Upper lobe of right lung (tissue), 1 donor: ENCODE measurements around the gene ALCAM. TPM values are rescaled to one million over a fixed set of nuclear protein-coding genes. Genes with fewer than 3 reads are reported as not detected.

Experiments used
- ATAC-seq: fragments of 200-7000 bp; cut with Tn5 transposase; one replicate; pipeline ENCODE4 v1.9.1; 2020; ENCODE audit warnings: mild to moderate bottlenecking, moderate library complexity
- DNase-seq: peaks from one replicate; pipeline ENCODE4 v3.0.0-alpha.2; 2020
- H3K27ac ChIP-seq: fragments of 200-600 bp; one replicate; pipeline ENCODE4 v1.8.0; 2022
- H3K27me3 ChIP-seq: fragments of 200-600 bp; one replicate; pipeline ENCODE4 v1.8.0; 2022; ENCODE audit warnings: mild to moderate bottlenecking
- H3K36me3 ChIP-seq: fragments of 200-600 bp; one replicate; pipeline ENCODE4 v1.8.0; 2022
- H3K4me1 ChIP-seq: fragments of 200-600 bp; one replicate; pipeline ENCODE4 v1.8.0; 2022
- H3K4me3 ChIP-seq: fragments of 200-600 bp; one replicate; pipeline ENCODE4 v1.8.0; 2022; ENCODE audit warnings: mild to moderate bottlenecking
- H3K9me3 ChIP-seq: fragments of 200-600 bp; one replicate; pipeline ENCODE4 v1.8.0; 2022
- CTCF ChIP-seq: fragments of 200-600 bp; IDR thresholded peaks from one replicate; pipeline ENCODE4 v1.8.0; 2022; ENCODE audit warnings: antibody characterized with exemption
- intact Hi-C: fragments of 100-400 bp; cut with DNase I; formaldehyde crosslinking; loops from one replicate; pipeline ENCODE4 v1.11.0; 2022
- total RNA-seq: library from RNA; stranded (reverse); fragmentation: NEBNext Ultra II Directional; extraction: Animal tissue kit (Norgen Biotek cat#: 25700); gene quantifications from one replicate; pipeline ENCODE4 v1.2.1, GENCODE V29; 2021
- donor health status: DM: no; HTN: yes; CAD: no; lungs with severe emphysema.

Gene ALCAM
- total RNA-seq, 1 donor from 2014 or later = 202 TPM

GRCh38 chr3:105364128-105364527 lies 2.6 kb upstream of the ALCAM start:
- Histone ChIP-seq H3K27me3 (no peaks in the 10 kb centered on the region), H3K4me1 (peaks cover 4% of the 10 kb centered on the region), H3K4me3 (no peak overlapping the region), H3K9me3 (no peaks in the 10 kb centered on the region), H3K36me3 (no peaks in the 10 kb centered on the region), H3K27ac (no peak overlapping the region)
- TF ChIP-seq CTCF = no peak
- intact Hi-C loops = no loop called here
- no peak for ATAC-seq
- no peak for DNase-seq

DNA sequence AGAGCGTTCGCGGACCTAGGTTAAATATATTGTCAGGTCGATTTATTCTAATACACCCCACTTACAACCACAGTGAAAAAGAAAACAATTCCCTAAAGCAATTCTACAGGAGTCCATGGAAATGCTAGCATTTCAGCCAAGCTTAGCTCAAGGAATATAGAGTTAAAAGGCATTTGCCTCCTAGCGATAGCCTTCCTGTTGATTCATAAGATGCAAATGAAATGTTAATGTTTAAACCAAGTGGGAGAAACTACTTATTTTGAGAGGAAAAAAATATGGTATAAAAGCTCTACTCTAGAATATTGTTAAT lies 1.7 kb upstream of the ALCAM start:
- ATAC-seq = no peak
- Histone ChIP-seq H3K27ac (no peak overlapping the region), H3K36me3 (no peaks in the 10 kb centered on the region), H3K4me1 (peaks cover 6% of the 10 kb centered on the region), H3K9me3 (no peaks in the 10 kb centered on the region), H3K4me3 (peak overlapping the region; percentile 59), H3K27me3 (no peaks in the 10 kb centered on the region)
- TF ChIP-seq CTCF = no peak
- DNase-seq = no peak
- intact Hi-C loops = no loop called here

GRCh38 chr3:105365391-105366325 lies 1.1 kb upstream of the ALCAM start:
- no peaks in the 10 kb centered on the region for H3K27me3 ChIP-seq
- no peaks in the 10 kb centered on the region for H3K9me3 ChIP-seq
- DNase-seq (peak; percentile 48), ATAC-seq (peak; percentile 2)
- TF ChIP-seq CTCF = no peak
- peak overlapping the region; percentile 59 for H3K4me3 ChIP-seq
- intact Hi-C loops = no loop called here
- peaks cover 8% of the 10 kb centered on the region for H3K4me1 ChIP-seq
- peak overlapping the region; percentile 81 for H3K27ac ChIP-seq
- H3K36me3 ChIP-seq = no peaks in the 10 kb centered on the region

- no peaks in the 10 kb centered on the region for H3K27me3 ChIP-seq
- TF ChIP-seq CTCF = no peak
- intact Hi-C loops = no loop called here
- peak; percentile 77 for DNase-seq
- H3K27ac ChIP-seq = peak overlapping the region; percentile 84
- ATAC-seq = peak; percentile 1
- H3K4me1 ChIP-seq = peaks cover 8% of the 10 kb centered on the region
- H3K4me3 ChIP-seq = peak overlapping the region; percentile 59
- H3K9me3 ChIP-seq = no peaks in the 10 kb centered on the region
- no peaks in the 10 kb centered on the region for H3K36me3 ChIP-seq
Measured at GRCh38 chr3:105367063-105367405, 325 bp downstream of the ALCAM start.

DNA sequence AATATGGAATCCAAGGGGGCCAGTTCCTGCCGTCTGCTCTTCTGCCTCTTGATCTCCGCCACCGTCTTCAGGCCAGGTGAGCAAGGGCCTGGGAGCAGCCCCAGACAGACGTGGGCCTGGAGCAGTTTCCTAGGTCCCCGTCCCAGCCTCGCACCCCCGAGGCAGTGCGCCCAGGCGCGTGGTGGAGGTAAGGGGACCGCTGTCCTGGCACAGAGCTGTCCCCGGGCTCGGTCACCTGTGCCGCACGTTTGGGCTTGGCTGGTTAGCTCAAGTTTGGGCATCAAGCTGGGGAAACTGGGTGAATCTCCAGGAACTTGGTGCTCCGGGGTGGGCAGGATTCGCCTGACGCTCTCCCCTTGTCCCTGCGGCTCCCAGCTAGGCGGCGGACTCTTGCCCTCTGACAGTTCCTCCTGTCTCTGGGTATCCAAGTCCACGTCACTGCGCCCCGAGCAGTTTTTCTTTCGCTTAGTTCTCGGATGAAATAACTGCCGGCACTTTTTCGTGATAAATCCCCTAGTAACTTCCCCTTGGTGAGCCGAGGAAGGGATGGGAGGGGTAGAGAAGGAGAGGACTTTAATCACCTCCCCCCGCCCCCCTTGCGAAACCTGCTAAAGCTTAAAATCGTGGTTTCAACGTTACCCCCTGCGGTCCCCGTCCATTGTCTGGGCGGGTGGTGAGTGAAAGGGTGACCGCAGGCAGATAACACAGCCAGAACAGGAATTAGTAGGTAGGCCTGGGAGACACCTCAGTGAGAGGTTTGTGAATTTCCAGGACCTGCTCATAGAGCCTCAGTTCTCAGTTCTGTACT lies 901 bp downstream of the ALCAM start:
- peaks cover 8% of the 10 kb centered on the region for H3K4me1 ChIP-seq

More for the DNA sequence above, 901 bp downstream of the ALCAM start:
- DNase-seq = peak; percentile 85
- no peaks in the 10 kb centered on the region for H3K36me3 ChIP-seq
- intact Hi-C loops = no loop called here
- ATAC-seq = peak; percentile 21
- H3K27me3 ChIP-seq = no peaks in the 10 kb centered on the region
- H3K27ac ChIP-seq = peak overlapping the region; percentile 84
- peak overlapping the region; percentile 59 for H3K4me3 ChIP-seq
- no peaks in the 10 kb centered on the region for H3K9me3 ChIP-seq
- TF ChIP-seq CTCF = no peak
